ENCODE data around the gene TSHZ2.

The TSHZ2 gene

GRCh38 chr20:53487461-53488200 is 515.5 kb downstream of the TSHZ2 start:
- Histone ChIP-seq H3K36me3 (ENCODE audit: control insufficient read depth in 2 of 2, insufficient read depth in 2 of 2, low read length in 2 of 2) (no peaks in the 10 kb centered on the region), H3K27me3 (ENCODE audit: control insufficient read depth in 1 of 2, insufficient read depth in 2 of 2, low read length in 2 of 2) (no peaks in the 10 kb centered on the region), H3K27ac (ENCODE audit: low read length) (no peak overlapping the region), H3K9ac (ENCODE audit: low read length in 2 of 2) (no peak overlapping the region), H3K4me1 (ENCODE audit: control insufficient read depth, insufficient read depth, low read length) (no peaks in the 10 kb centered on the region), H3K4me3 (ENCODE audit: low read length in 2 of 2) (no peak overlapping the region), H3K9me3 (ENCODE audit: control insufficient read depth in 2 of 2, low read length in 2 of 2) (peaks cover 0 to 3% of the 10 kb centered on the region in 2 donors)

GRCh38 chr20:53488775-53489272 is 516.7 kb downstream of the TSHZ2 start:
- peaks cover 0 to 1% of the 10 kb centered on the region in 2 donors for H3K9me3 ChIP-seq (ENCODE audit: control insufficient read depth in 2 of 2, low read length in 2 of 2)
- H3K9ac ChIP-seq (ENCODE audit: low read length in 2 of 2) = no peak overlapping the region
- no peaks in the 10 kb centered on the region for H3K36me3 ChIP-seq (ENCODE audit: control insufficient read depth in 2 of 2, insufficient read depth in 2 of 2, low read length in 2 of 2)
- no peak overlapping the region for H3K4me3 ChIP-seq (ENCODE audit: low read length in 2 of 2)
- no peaks in the 10 kb centered on the region for H3K27me3 ChIP-seq (ENCODE audit: control insufficient read depth in 1 of 2, insufficient read depth in 2 of 2, low read length in 2 of 2)
- H3K27ac ChIP-seq (ENCODE audit: low read length) = no peak overlapping the region
- no peaks in the 10 kb centered on the region for H3K4me1 ChIP-seq (ENCODE audit: control insufficient read depth, insufficient read depth, low read length)

GRCh38 chr20:53489528-53489927 is 517.4 kb downstream of the TSHZ2 start:
- Histone ChIP-seq H3K9ac (ENCODE audit: low read length in 2 of 2) (no peak overlapping the region), H3K9me3 (ENCODE audit: control insufficient read depth in 2 of 2, low read length in 2 of 2) (no peaks in the 10 kb centered on the region), H3K27me3 (ENCODE audit: control insufficient read depth in 1 of 2, insufficient read depth in 2 of 2, low read length in 2 of 2) (no peaks in the 10 kb centered on the region), H3K36me3 (ENCODE audit: control insufficient read depth in 2 of 2, insufficient read depth in 2 of 2, low read length in 2 of 2) (no peaks in the 10 kb centered on the region), H3K27ac (ENCODE audit: low read length) (no peak overlapping the region), H3K4me1 (ENCODE audit: control insufficient read depth, insufficient read depth, low read length) (no peaks in the 10 kb centered on the region), H3K4me3 (ENCODE audit: low read length in 2 of 2) (no peak overlapping the region)

- no peak overlapping the region for H3K27ac ChIP-seq (ENCODE audit: low read length)
- H3K9me3 ChIP-seq (ENCODE audit: control insufficient read depth in 2 of 2, low read length in 2 of 2) = no peaks in the 10 kb centered on the region
- no peaks in the 10 kb centered on the region for H3K27me3 ChIP-seq (ENCODE audit: control insufficient read depth in 1 of 2, insufficient read depth in 2 of 2, low read length in 2 of 2)
- H3K4me3 ChIP-seq (ENCODE audit: low read length in 2 of 2) = no peak overlapping the region
- no peak overlapping the region for H3K9ac ChIP-seq (ENCODE audit: low read length in 2 of 2)
- H3K36me3 ChIP-seq (ENCODE audit: control insufficient read depth in 2 of 2, insufficient read depth in 2 of 2, low read length in 2 of 2) = no peaks in the 10 kb centered on the region
- H3K4me1 ChIP-seq (ENCODE audit: control insufficient read depth, insufficient read depth, low read length) = no peaks in the 10 kb centered on the region
These were observed 518.5 kb downstream of the TSHZ2 start for GRCh38 chr20:53490620-53491019.

GRCh38 chr20:53491462-53491861 is 519.3 kb downstream of the TSHZ2 start:
- no peak overlapping the region for H3K27ac ChIP-seq (ENCODE audit: low read length)
- no peaks in the 10 kb centered on the region for H3K27me3 ChIP-seq (ENCODE audit: control insufficient read depth in 1 of 2, insufficient read depth in 2 of 2, low read length in 2 of 2)
- H3K9me3 ChIP-seq (ENCODE audit: control insufficient read depth in 2 of 2, low read length in 2 of 2) = no peaks in the 10 kb centered on the region
- H3K9ac ChIP-seq (ENCODE audit: low read length in 2 of 2) = no peak overlapping the region
- H3K4me1 ChIP-seq (ENCODE audit: control insufficient read depth, insufficient read depth, low read length) = no peaks in the 10 kb centered on the region
- no peak overlapping the region for H3K4me3 ChIP-seq (ENCODE audit: low read length in 2 of 2)
- H3K36me3 ChIP-seq (ENCODE audit: control insufficient read depth in 2 of 2, insufficient read depth in 2 of 2, low read length in 2 of 2) = no peaks in the 10 kb centered on the region

GRCh38 chr20:53492212-53492611 is 520.1 kb downstream of the TSHZ2 start:
- no peak overlapping the region for H3K4me3 ChIP-seq (ENCODE audit: low read length in 2 of 2)
- H3K27me3 ChIP-seq (ENCODE audit: control insufficient read depth in 1 of 2, insufficient read depth in 2 of 2, low read length in 2 of 2) = no peaks in the 10 kb centered on the region
- H3K9me3 ChIP-seq (ENCODE audit: control insufficient read depth in 2 of 2, low read length in 2 of 2) = no peaks in the 10 kb centered on the region
- H3K27ac ChIP-seq (ENCODE audit: low read length) = no peak overlapping the region
- no peaks in the 10 kb centered on the region for H3K4me1 ChIP-seq (ENCODE audit: control insufficient read depth, insufficient read depth, low read length)
- no peak overlapping the region for H3K9ac ChIP-seq (ENCODE audit: low read length in 2 of 2)
- H3K36me3 ChIP-seq (ENCODE audit: control insufficient read depth in 2 of 2, insufficient read depth in 2 of 2, low read length in 2 of 2) = no peaks in the 10 kb centered on the region

- H3K9me3 ChIP-seq (ENCODE audit: control insufficient read depth in 2 of 2, low read length in 2 of 2) = no peaks in the 10 kb centered on the region
- H3K9ac ChIP-seq (ENCODE audit: low read length in 2 of 2) = no peak overlapping the region
- H3K36me3 ChIP-seq (ENCODE audit: control insufficient read depth in 2 of 2, insufficient read depth in 2 of 2, low read length in 2 of 2) = no peaks in the 10 kb centered on the region
- no peak overlapping the region for H3K4me3 ChIP-seq (ENCODE audit: low read length in 2 of 2)
- no peaks in the 10 kb centered on the region for H3K4me1 ChIP-seq (ENCODE audit: control insufficient read depth, insufficient read depth, low read length)
- no peaks in the 10 kb centered on the region for H3K27me3 ChIP-seq (ENCODE audit: control insufficient read depth in 1 of 2, insufficient read depth in 2 of 2, low read length in 2 of 2)
- no peak overlapping the region for H3K27ac ChIP-seq (ENCODE audit: low read length)
These were observed 521.2 kb downstream of the TSHZ2 start for GRCh38 chr20:53493311-53493857.

- Histone ChIP-seq H3K27me3 (ENCODE audit: control insufficient read depth in 1 of 2, insufficient read depth in 2 of 2, low read length in 2 of 2) (no peaks in the 10 kb centered on the region), H3K27ac (ENCODE audit: low read length) (no peak overlapping the region), H3K9me3 (ENCODE audit: control insufficient read depth in 2 of 2, low read length in 2 of 2) (no peaks in the 10 kb centered on the region), H3K36me3 (ENCODE audit: control insufficient read depth in 2 of 2, insufficient read depth in 2 of 2, low read length in 2 of 2) (no peaks in the 10 kb centered on the region), H3K4me3 (ENCODE audit: low read length in 2 of 2) (no peak overlapping the region), H3K4me1 (ENCODE audit: control insufficient read depth, insufficient read depth, low read length) (no peaks in the 10 kb centered on the region), H3K9ac (ENCODE audit: low read length in 2 of 2) (no peak overlapping the region)
These were observed 522.6 kb downstream of the TSHZ2 start for GRCh38 chr20:53494753-53495152.

GRCh38 chr20:53495398-53496092 is 523.4 kb downstream of the TSHZ2 start:
- no peaks in the 10 kb centered on the region for H3K27me3 ChIP-seq (ENCODE audit: control insufficient read depth in 1 of 2, insufficient read depth in 2 of 2, low read length in 2 of 2)
- no peak overlapping the region for H3K4me3 ChIP-seq (ENCODE audit: low read length in 2 of 2)
- H3K27ac ChIP-seq (ENCODE audit: low read length) = no peak overlapping the region

GRCh38 chr20:53497246-53497645 is 525.1 kb downstream of the TSHZ2 start:
- Histone ChIP-seq H3K27me3 (ENCODE audit: control insufficient read depth in 1 of 2, insufficient read depth in 2 of 2, low read length in 2 of 2) (no peaks in the 10 kb centered on the region), H3K4me1 (ENCODE audit: control insufficient read depth, insufficient read depth, low read length) (no peaks in the 10 kb centered on the region), H3K9me3 (ENCODE audit: control insufficient read depth in 2 of 2, low read length in 2 of 2) (no peaks in the 10 kb centered on the region), H3K36me3 (ENCODE audit: control insufficient read depth in 2 of 2, insufficient read depth in 2 of 2, low read length in 2 of 2) (no peaks in the 10 kb centered on the region), H3K4me3 (ENCODE audit: low read length in 2 of 2) (no peak overlapping the region), H3K9ac (ENCODE audit: low read length in 2 of 2) (no peak overlapping the region), H3K27ac (ENCODE audit: low read length) (no peak overlapping the region)

More at GRCh38 chr20:53495398-53496092, 523.4 kb downstream of the TSHZ2 start:
- no peaks in the 10 kb centered on the region for H3K9me3 ChIP-seq (ENCODE audit: control insufficient read depth in 2 of 2, low read length in 2 of 2)
- no peaks in the 10 kb centered on the region for H3K4me1 ChIP-seq (ENCODE audit: control insufficient read depth, insufficient read depth, low read length)
- no peak overlapping the region for H3K9ac ChIP-seq (ENCODE audit: low read length in 2 of 2)
- no peaks in the 10 kb centered on the region for H3K36me3 ChIP-seq (ENCODE audit: control insufficient read depth in 2 of 2, insufficient read depth in 2 of 2, low read length in 2 of 2)

- H3K4me1 ChIP-seq (ENCODE audit: control insufficient read depth, insufficient read depth, low read length) = no peaks in the 10 kb centered on the region
- H3K27ac ChIP-seq (ENCODE audit: low read length) = no peak overlapping the region
- H3K27me3 ChIP-seq (ENCODE audit: control insufficient read depth in 1 of 2, insufficient read depth in 2 of 2, low read length in 2 of 2) = no peaks in the 10 kb centered on the region
- H3K4me3 ChIP-seq (ENCODE audit: low read length in 2 of 2) = no peak overlapping the region
- no peaks in the 10 kb centered on the region for H3K9me3 ChIP-seq (ENCODE audit: control insufficient read depth in 2 of 2, low read length in 2 of 2)
- H3K9ac ChIP-seq (ENCODE audit: low read length in 2 of 2) = no peak overlapping the region
- H3K36me3 ChIP-seq (ENCODE audit: control insufficient read depth in 2 of 2, insufficient read depth in 2 of 2, low read length in 2 of 2) = no peaks in the 10 kb centered on the region
These were observed 526.2 kb downstream of the TSHZ2 start for GRCh38 chr20:53498341-53498740.
